Smooth muscle cell (in vitro differentiated cells): ENCODE measurements around the gene RASL11B. TPM values are rescaled to one million over a fixed set of nuclear protein-coding genes. Genes with fewer than 3 reads are reported as not detected.

Experiments
- DNase-seq: peaks from one replicate; lab custom pipeline; 2025; ENCODE audit not compliant: unreplicated experiment; lab: John Stamatoyannopoulos, UW
- H2AFZ ChIP-seq: fragments of 200-600 bp; sonication (generic); 2 replicates; pipeline ENCODE4 v1.6.0; 2016; ENCODE audit warnings: antibody characterized with exemption, low read depth, mild to moderate bottlenecking
- H3F3A ChIP-seq: fragments of 200-600 bp; sonication (generic); 2 replicates; pipeline ENCODE4 v1.6.0; 2017; ENCODE audit warnings: antibody characterized with exemption, low read depth
- H3K27ac ChIP-seq: fragments of 200-600 bp; sonication (generic); 2 replicates; pipeline ENCODE4 v1.5.1; 2016; ENCODE audit warnings: low read depth, mild to moderate bottlenecking
- H3K27me3 ChIP-seq: fragments of 200-600 bp; sonication (generic); 2 replicates; pipeline ENCODE4 v1.6.1; 2016; ENCODE audit warnings: low read depth, mild to moderate bottlenecking
- H3K36me3 ChIP-seq: fragments of 200-600 bp; sonication (generic); 2 replicates; pipeline ENCODE4 v1.5.1; 2016; ENCODE audit warnings: low read depth
- H3K4me1 ChIP-seq: fragments of 200-600 bp; sonication (generic); 2 replicates; pipeline ENCODE4 v1.5.1; 2016; ENCODE audit warnings: low read depth
- H3K4me2 ChIP-seq: fragments of 200-600 bp; sonication (generic); 2 replicates; pipeline ENCODE4 v1.6.0; 2016; ENCODE audit warnings: mild to moderate bottlenecking
- H3K4me3 ChIP-seq: fragments of 200-600 bp; sonication (generic); 2 replicates; pipeline ENCODE4 v1.5.1; 2016; ENCODE audit warnings: mild to moderate bottlenecking
- H3K79me2 ChIP-seq: fragments of 200-600 bp; sonication (generic); 2 replicates; pipeline ENCODE4 v1.6.0; 2016; ENCODE audit warnings: low read depth, mild to moderate bottlenecking
- H3K9ac ChIP-seq: fragments of 200-600 bp; sonication (generic); 2 replicates; pipeline ENCODE4 v1.6.0; 2016; ENCODE audit warnings: low read depth
- H3K9me3 ChIP-seq: fragments of 200-600 bp; sonication (generic); replicated peaks from 2 replicates; pipeline ENCODE4 v1.5.1; 2016; ENCODE audit warnings: low read depth
- H4K20me1 ChIP-seq: fragments of 200-600 bp; sonication (generic); 2 replicates; pipeline ENCODE4 v1.6.0; 2016; ENCODE audit warnings: low read depth
- CTCF ChIP-seq: fragments of 200-600 bp; sonication (generic); IDR thresholded peaks from 2 replicates; pipeline ENCODE4 v1.5.1; 2017; ENCODE audit warnings: borderline replicate concordance, mild to moderate bottlenecking, antibody characterized with exemption; ENCODE audit not compliant: insufficient read depth, poor library complexity, severe bottlenecking
- WGBS: methylation state at CpG from one replicate; pipeline ENCODE4 v1.1.7; 2016; ENCODE audit warnings: low lambda C conversion rate; 5-methylcytosine and 5-hydroxymethylcytosine counted together
- polyA plus RNA-seq: library from polyadenylated mRNA; unstranded; fragments of >200 nt; fragmentation: Nextera tagmentation; extraction: Ambion mirVana; gene quantifications from 2 replicates; pipeline ENCODE4 v1.2.1, GENCODE V29; 2016
- total RNA-seq: library from RNA; depleted of rRNA; stranded (reverse); fragments of >200 nt; gene quantifications from 2 replicates; pipeline ENCODE4 v1.2.3, GENCODE V29; 2014

The RASL11B gene
- total and polyA plus RNA-seq, 2 experiments from 2014 or later, result 42.9 to 59.6 TPM

DNA sequence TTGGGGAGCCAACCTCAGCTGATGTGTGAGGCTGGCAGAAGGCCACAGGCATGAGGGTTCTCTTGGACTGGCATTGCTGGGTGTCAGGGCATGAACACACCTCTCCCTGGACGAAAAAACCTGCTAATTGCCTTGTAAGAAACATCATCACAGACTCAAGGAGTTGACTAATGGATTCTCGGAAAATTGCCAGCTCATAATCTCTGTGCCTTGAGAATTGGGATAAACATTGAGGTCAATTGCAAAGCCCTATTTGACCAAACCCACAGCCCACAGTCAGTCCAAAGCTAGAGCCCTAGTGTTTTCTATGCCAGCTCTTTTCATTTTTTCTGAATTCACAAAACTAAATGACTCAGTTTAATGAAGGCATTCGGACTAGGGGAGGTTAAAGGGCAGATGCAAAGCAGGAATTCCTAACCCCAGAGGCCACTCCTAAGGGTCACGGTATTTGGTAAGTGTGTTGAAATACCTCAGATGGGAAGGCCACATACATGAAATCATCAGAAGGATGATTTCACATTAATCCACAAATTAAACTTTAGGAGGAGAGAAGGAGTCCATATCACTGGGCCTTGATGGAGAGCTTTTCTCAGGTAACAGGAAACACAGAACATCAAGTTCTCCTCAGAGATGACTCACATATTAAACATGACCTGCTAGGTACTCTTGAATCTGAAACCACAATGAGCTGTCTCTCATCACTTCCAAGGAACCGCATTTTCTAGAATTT, 39.0 kb upstream of the RASL11B start:
- no peaks in the 10 kb centered on the region for H3K9me3 ChIP-seq
- no peaks in the 10 kb centered on the region for H3K36me3 ChIP-seq
- TF ChIP-seq CTCF, result no peak
- H3K9ac ChIP-seq, result no peak overlapping the region
- no peaks in the 10 kb centered on the region for H3K4me1 ChIP-seq
- H3K4me2 ChIP-seq, result peak overlapping the region; percentile 45
- DNase-seq, result no peak
- H3F3A ChIP-seq, result peaks cover 4% of the 10 kb centered on the region
- H3K27ac ChIP-seq, result peak overlapping the region; percentile 83
- no peaks in the 10 kb centered on the region for H3K79me2 ChIP-seq
- H4K20me1 ChIP-seq, result no peaks in the 10 kb centered on the region
- WGBS, result 37% methylated on average over 5 of the region's 5 CpGs
- H3K27me3 ChIP-seq, result no peaks in the 10 kb centered on the region
- no peak overlapping the region for H2AFZ ChIP-seq
- H3K4me3 ChIP-seq, result no peak overlapping the region

DNA sequence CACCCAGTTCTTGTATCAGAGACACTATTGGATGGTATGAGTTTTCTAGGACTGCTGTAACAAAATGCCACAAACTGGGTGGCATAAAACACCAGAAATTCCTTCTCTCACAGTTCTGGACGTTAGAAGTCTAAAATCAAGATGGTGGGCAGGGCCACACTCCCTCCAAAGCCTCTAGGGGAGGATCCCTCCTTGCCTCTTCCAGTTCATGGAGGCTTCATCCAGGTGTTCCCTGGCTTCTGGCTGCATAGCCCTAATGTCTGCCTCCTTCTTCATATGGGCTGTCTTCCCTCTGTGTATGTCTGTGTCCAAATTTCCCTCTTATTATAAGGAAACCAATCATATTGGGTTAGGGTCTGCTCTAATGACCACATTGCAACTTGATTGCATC, 38.4 kb upstream of the RASL11B start:
- Histone ChIP-seq H3K36me3 (no peaks in the 10 kb centered on the region), H3K4me2 (peak overlapping the region; percentile 9), H3K9me3 (no peaks in the 10 kb centered on the region), H3K9ac (no peak overlapping the region), H2AFZ (no peak overlapping the region), H3K79me2 (no peaks in the 10 kb centered on the region), H3K4me3 (no peak overlapping the region), H3K4me1 (no peaks in the 10 kb centered on the region), H3K27me3 (no peaks in the 10 kb centered on the region), H3F3A (peaks cover 4% of the 10 kb centered on the region), H4K20me1 (no peaks in the 10 kb centered on the region), H3K27ac (peak overlapping the region; percentile 83)
- no peak for TF ChIP-seq CTCF
- 68% methylated on average over 1 of the region's 1 CpG for WGBS
- DNase-seq, result no peak

DNA sequence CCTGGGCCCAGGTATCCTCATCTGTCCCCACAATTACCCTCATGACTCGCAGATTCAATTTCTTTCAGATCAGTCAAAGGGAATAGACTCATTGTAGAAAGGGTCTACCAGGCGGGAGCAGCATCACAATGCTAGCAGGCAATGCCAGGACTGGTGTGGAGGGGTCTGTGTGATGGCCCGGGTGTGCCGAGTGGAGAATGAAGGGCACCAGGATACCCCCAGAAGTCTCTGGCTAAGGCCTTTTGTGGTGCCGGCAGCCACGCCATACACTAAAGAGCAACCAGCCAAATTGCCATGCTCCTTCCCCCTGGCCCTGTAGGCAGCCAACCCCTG, 37.9 kb upstream of the RASL11B start:
- Histone ChIP-seq H3K4me3 (no peak overlapping the region), H2AFZ (no peak overlapping the region), H3K36me3 (no peaks in the 10 kb centered on the region), H3K9ac (no peak overlapping the region), H3K4me1 (no peaks in the 10 kb centered on the region), H3K4me2 (no peak overlapping the region), H3K79me2 (no peaks in the 10 kb centered on the region), H3K27ac (peak overlapping the region; percentile 83), H3F3A (peaks cover 4% of the 10 kb centered on the region), H3K27me3 (no peaks in the 10 kb centered on the region), H4K20me1 (no peaks in the 10 kb centered on the region), H3K9me3 (no peaks in the 10 kb centered on the region)
- no peak for TF ChIP-seq CTCF
- no peak for DNase-seq
- 95% methylated on average over 6 of the region's 6 CpGs for WGBS
